Esophagus squamous epithelium (tissue), 4 donors: Measurements from ENCODE around the gene BACH2.

Experiments used
- CTCF ChIP-seq, 6 experiments: fragments of 450-650 bp in 4 of 6; fragments of 200-600 bp in 2 of 6; sonication (generic) in 2 of 6; IDR thresholded peaks; one replicate each; pipeline ENCODE4 v1.5.1; 2016 to 2019; ENCODE audit warnings: antibody characterized with exemption in 6 of 6, mild to moderate bottlenecking in 4 of 6, moderate library complexity in 4 of 6
- POLR2A ChIP-seq, 4 donors: fragments of 450-650 bp; IDR thresholded peaks; one replicate each; pipeline ENCODE4 v1.6.1; 2017; ENCODE audit warnings: antibody characterized with exemption in 4 of 4, mild to moderate bottlenecking in 4 of 4, moderate library complexity in 3 of 4

GRCh38 chr6:90257486-90257738 is 39.2 kb downstream of the BACH2 start:
- no peak for TF ChIP-seq POLR2A (IDR thresholded peaks at IDR 0.05)
- TF ChIP-seq CTCF (IDR thresholded peaks at IDR 0.05) = no peak
